Neural progenitor cell (in vitro differentiated cells): ENCODE results near the gene EXOC4. TPM values are rescaled to one million over a fixed set of nuclear protein-coding genes. Genes with fewer than 3 reads are reported as not detected.

ENCODE experiments used
- DNase-seq: peaks from one replicate; pipeline ENCODE4 v3.0.0-alpha.2; 2016; ENCODE audit warnings: low spot score
- H2AFZ ChIP-seq: fragments of 200-600 bp; sonication (generic); replicated peaks from 2 replicates; pipeline ENCODE4 v1.6.1; 2016; ENCODE audit warnings: antibody characterized with exemption
- H3F3A ChIP-seq: fragments of 200-600 bp; sonication (generic); 2 replicates; pipeline ENCODE4 v1.6.1; 2016; ENCODE audit warnings: antibody characterized with exemption, low read depth
- H3K27ac ChIP-seq: fragments of 200-600 bp; sonication (generic); 2 replicates; pipeline ENCODE4 v1.5.1; 2016; ENCODE audit warnings: mild to moderate bottlenecking
- H3K27me3 ChIP-seq: fragments of 200-600 bp; sonication (generic); 2 replicates; pipeline ENCODE4 v1.6.1; 2016; ENCODE audit warnings: mild to moderate bottlenecking, moderate library complexity
- H3K36me3 ChIP-seq: fragments of 200-600 bp; sonication (generic); 2 replicates; pipeline ENCODE4 v1.5.1; 2016
- H3K4me1 ChIP-seq: fragments of 200-600 bp; sonication (generic); 2 replicates; pipeline ENCODE4 v1.6.1; 2016; ENCODE audit warnings: mixed run types
- H3K4me2 ChIP-seq: fragments of 200-600 bp; sonication (generic); 2 replicates; pipeline ENCODE4 v1.6.1; 2016
- H3K4me3 ChIP-seq: fragments of 200-600 bp; sonication (generic); 2 replicates; pipeline ENCODE4 v1.5.1; 2016
- H3K79me2 ChIP-seq: fragments of 200-600 bp; sonication (generic); 2 replicates; pipeline ENCODE4 v1.6.1; 2016; ENCODE audit warnings: low read depth
- H3K9ac ChIP-seq: fragments of 200-600 bp; sonication (generic); 2 replicates; pipeline ENCODE4 v1.6.1; 2016
- H3K9me3 ChIP-seq: fragments of 200-600 bp; sonication (generic); 2 replicates; pipeline ENCODE4 v1.5.1; 2016; ENCODE audit warnings: low read depth
- H4K20me1 ChIP-seq: fragments of 200-600 bp; sonication (generic); 2 replicates; pipeline ENCODE4 v1.6.1; 2016; ENCODE audit warnings: low read depth
- H3K27ac Mint-ChIP-seq: 3 replicates; pipeline ENCODE4 v1.8.0; 2021; ENCODE audit warnings: mixed read lengths
- H3K27me3 Mint-ChIP-seq: 2 replicates; pipeline ENCODE4 v1.8.0; 2022; ENCODE audit warnings: low read depth, mild to moderate bottlenecking, inconsistent platforms, moderate library complexity, mixed read lengths; ENCODE audit not compliant: insufficient read depth
- H3K36me3 Mint-ChIP-seq: 3 replicates; pipeline ENCODE4 v1.8.0; 2021; ENCODE audit warnings: mixed read lengths
- H3K4me1 Mint-ChIP-seq: 3 replicates; pipeline ENCODE4 v1.8.0; 2021; ENCODE audit warnings: mixed read lengths
- H3K4me3 Mint-ChIP-seq: 3 replicates; pipeline ENCODE4 v1.8.0; 2021; ENCODE audit warnings: mild to moderate bottlenecking, moderate library complexity, mixed read lengths
- H3K9me3 Mint-ChIP-seq: 3 replicates; pipeline ENCODE4 v1.8.0; 2020; ENCODE audit warnings: mixed read lengths
- EZH2 ChIP-seq: fragments of 200-600 bp; sonication (generic); IDR thresholded peaks from 2 replicates; pipeline ENCODE4 v1.6.1; 2017; ENCODE audit warnings: antibody characterized with exemption, mild to moderate bottlenecking, moderate library complexity
- EZH2phosphoT487 ChIP-seq: fragments of 200-600 bp; sonication (generic); IDR thresholded peaks from 2 replicates; pipeline ENCODE4 v1.6.1; 2017; ENCODE audit warnings: antibody characterized with exemption
- total RNA-seq: library from RNA; depleted of rRNA; stranded (reverse); fragments of >200 nt; gene quantifications from 2 replicates; pipeline ENCODE4 v1.2.3, GENCODE V29; 2015; ENCODE audit warnings: low replicate concordance
- TF ChIP-seq, protein P1 (sequence below): fragments of 200-600 bp; sonication (generic); IDR thresholded peaks from 2 replicates; pipeline ENCODE4 v1.5.1; 2017; ENCODE audit warnings: antibody characterized with exemption, mild to moderate bottlenecking

EXOC4 gene
- total RNA-seq, 1 donor from 2014 or later: 129 TPM

DNA sequence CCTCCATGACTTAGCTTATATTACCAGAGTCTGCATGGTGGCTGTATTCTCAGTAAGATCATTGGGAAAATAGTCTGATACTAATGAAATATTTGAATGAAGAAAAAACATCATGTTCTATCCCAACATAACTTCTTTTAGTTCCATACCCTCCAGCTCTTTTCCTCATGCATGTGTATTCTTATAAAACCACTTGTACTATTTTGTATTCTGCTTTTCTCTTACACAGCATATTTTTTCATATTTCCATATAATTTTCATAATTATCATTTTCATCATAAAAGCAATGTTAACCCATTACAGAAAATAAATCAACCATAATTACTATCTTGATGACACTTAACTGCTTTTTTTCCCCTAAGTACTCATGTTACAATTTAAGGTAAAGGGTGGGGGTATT, 503.0 kb downstream of the EXOC4 start:
- Mint-ChIP-seq H3K27ac (no peak overlapping the region), H3K36me3 (no peaks in the 10 kb centered on the region), H3K4me1 (peaks cover 8% of the 10 kb centered on the region), H3K4me3 (no peak overlapping the region), H3K9me3 (no peaks in the 10 kb centered on the region), H3K27me3 (peaks cover 2% of the 10 kb centered on the region)
- no peaks in the 10 kb centered on the region for H4K20me1 ChIP-seq
- peaks cover 3% of the 10 kb centered on the region for H3K4me1 ChIP-seq
- H3K4me2 ChIP-seq: no peak overlapping the region
- no peaks in the 10 kb centered on the region for H3K79me2 ChIP-seq
- TF ChIP-seq, protein P1, sequence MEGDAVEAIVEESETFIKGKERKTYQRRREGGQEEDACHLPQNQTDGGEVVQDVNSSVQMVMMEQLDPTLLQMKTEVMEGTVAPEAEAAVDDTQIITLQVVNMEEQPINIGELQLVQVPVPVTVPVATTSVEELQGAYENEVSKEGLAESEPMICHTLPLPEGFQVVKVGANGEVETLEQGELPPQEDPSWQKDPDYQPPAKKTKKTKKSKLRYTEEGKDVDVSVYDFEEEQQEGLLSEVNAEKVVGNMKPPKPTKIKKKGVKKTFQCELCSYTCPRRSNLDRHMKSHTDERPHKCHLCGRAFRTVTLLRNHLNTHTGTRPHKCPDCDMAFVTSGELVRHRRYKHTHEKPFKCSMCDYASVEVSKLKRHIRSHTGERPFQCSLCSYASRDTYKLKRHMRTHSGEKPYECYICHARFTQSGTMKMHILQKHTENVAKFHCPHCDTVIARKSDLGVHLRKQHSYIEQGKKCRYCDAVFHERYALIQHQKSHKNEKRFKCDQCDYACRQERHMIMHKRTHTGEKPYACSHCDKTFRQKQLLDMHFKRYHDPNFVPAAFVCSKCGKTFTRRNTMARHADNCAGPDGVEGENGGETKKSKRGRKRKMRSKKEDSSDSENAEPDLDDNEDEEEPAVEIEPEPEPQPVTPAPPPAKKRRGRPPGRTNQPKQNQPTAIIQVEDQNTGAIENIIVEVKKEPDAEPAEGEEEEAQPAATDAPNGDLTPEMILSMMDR: no peak
- TF ChIP-seq EZH2phosphoT487 (no peak), EZH2 (no peak)
- no peak overlapping the region for H3K27ac ChIP-seq
- no peak overlapping the region for H3K9ac ChIP-seq
- no peak overlapping the region for H3K4me3 ChIP-seq
- no peak overlapping the region for H2AFZ ChIP-seq
- DNase-seq: no peak
- H3K36me3 ChIP-seq: no peaks in the 10 kb centered on the region
- no peaks in the 10 kb centered on the region for H3F3A ChIP-seq
- H3K27me3 ChIP-seq: no peaks in the 10 kb centered on the region
- no peaks in the 10 kb centered on the region for H3K9me3 ChIP-seq

- H3F3A ChIP-seq: no peaks in the 10 kb centered on the region
- no peak overlapping the region for H2AFZ ChIP-seq
- H3K4me2 ChIP-seq: no peak overlapping the region
- Mint-ChIP-seq H3K4me3 (no peak overlapping the region), H3K9me3 (no peaks in the 10 kb centered on the region), H3K4me1 (peaks cover 8% of the 10 kb centered on the region), H3K36me3 (no peaks in the 10 kb centered on the region), H3K27me3 (no peaks in the 10 kb centered on the region), H3K27ac (no peak overlapping the region)
- TF ChIP-seq, protein P1: no peak
- TF ChIP-seq EZH2 (no peak), EZH2phosphoT487 (no peak)
- H3K4me3 ChIP-seq: no peak overlapping the region
- H3K79me2 ChIP-seq: no peaks in the 10 kb centered on the region
- no peak for DNase-seq
- no peak overlapping the region for H3K9ac ChIP-seq
- peaks cover 5% of the 10 kb centered on the region for H3K4me1 ChIP-seq
- no peak overlapping the region for H3K27ac ChIP-seq
- no peaks in the 10 kb centered on the region for H3K9me3 ChIP-seq
- no peaks in the 10 kb centered on the region for H3K27me3 ChIP-seq
- no peaks in the 10 kb centered on the region for H4K20me1 ChIP-seq
- H3K36me3 ChIP-seq: no peaks in the 10 kb centered on the region
Measured at GRCh38 chr7:133761443-133761842, 508.6 kb downstream of the EXOC4 start.

GRCh38 chr7:133763076-133763640, 510.3 kb downstream of the EXOC4 start:
- H3K27me3 ChIP-seq: no peaks in the 10 kb centered on the region
- Mint-ChIP-seq H3K36me3 (no peaks in the 10 kb centered on the region), H3K4me3 (no peak overlapping the region), H3K27me3 (no peaks in the 10 kb centered on the region), H3K9me3 (no peaks in the 10 kb centered on the region), H3K4me1 (peaks cover 4% of the 10 kb centered on the region), H3K27ac (no peak overlapping the region)
- H2AFZ ChIP-seq: no peak overlapping the region
- H3F3A ChIP-seq: no peaks in the 10 kb centered on the region
- no peak overlapping the region for H3K9ac ChIP-seq
- no peak overlapping the region for H3K4me2 ChIP-seq
- H4K20me1 ChIP-seq: no peaks in the 10 kb centered on the region
- no peak for DNase-seq
- peaks cover 5% of the 10 kb centered on the region for H3K4me1 ChIP-seq
- no peaks in the 10 kb centered on the region for H3K36me3 ChIP-seq
- no peak overlapping the region for H3K4me3 ChIP-seq
- H3K27ac ChIP-seq: no peak overlapping the region
- H3K79me2 ChIP-seq: no peaks in the 10 kb centered on the region
- H3K9me3 ChIP-seq: no peaks in the 10 kb centered on the region
- no peak for TF ChIP-seq EZH2
- TF ChIP-seq EZH2phosphoT487: no peak
- TF ChIP-seq, protein P1: no peak
